Measurements from ENCODE around the gene MARVELD2. TPM values are rescaled to one million over a fixed set of nuclear protein-coding genes. Genes with fewer than 3 reads are reported as not detected.
"Not testable (repeated sequence)": the region's sequence is repeated elsewhere in the genome, so short reads cannot be mapped to it uniquely, and the experiment has no call there.

MARVELD2 gene
- polyA plus RNA-seq, 1 experiment = 1.0 TPM

- peaks cover 2% of the 10 kb centered on the region for H3K27me3 ChIP-seq (ENCODE audit: control insufficient read depth, insufficient read depth, low read length)
- H3K9me3 ChIP-seq (ENCODE audit: control insufficient read depth, insufficient read depth, low read length) = no peaks in the 10 kb centered on the region
- CTCF ChIA-PET = interaction anchor here (0.6 kb wide), 1 partner anchor 46 kb away, joined by 3 read pairs; no protein-coding TSS in a partner anchor
- no peak overlapping the region for H3K27ac ChIP-seq (ENCODE audit: low read depth, low read length)
- DNase-seq (ENCODE audit: low read depth, low spot score) = no peak
- H3K4me3 ChIP-seq (ENCODE audit: low read depth, low read length) = no peak overlapping the region
- POLR2A ChIA-PET = interaction anchor here (0.7 kb wide), 1 partner anchor 19 kb away, joined by 5 read pairs; no protein-coding TSS in a partner anchor
- no peak for TF ChIP-seq CTCF (IDR thresholded peaks at IDR 0.05; ENCODE audit: low read depth, low read length)
Observed at GRCh38 chr5:69454460-69455249, 39.7 kb downstream of the MARVELD2 start.

GRCh38 chr5:69455428-69455988 is 40.6 kb downstream of the MARVELD2 start:
- H3K9me3 ChIP-seq (ENCODE audit: control insufficient read depth, insufficient read depth, low read length); H3K27me3 ChIP-seq (ENCODE audit: control insufficient read depth, insufficient read depth, low read length); DNase-seq (ENCODE audit: low read depth, low spot score); H3K27ac ChIP-seq (ENCODE audit: low read depth, low read length); CTCF ChIA-PET; H3K4me3 ChIP-seq (ENCODE audit: low read depth, low read length): not testable (repeated sequence)
- POLR2A ChIA-PET = interaction anchor here (0.7 kb wide), 1 partner anchor 20 kb away, joined by 5 read pairs; no protein-coding TSS in a partner anchor

GRCh38 chr5:69462170-69462569 is 47.3 kb downstream of the MARVELD2 start:
- no peaks in the 10 kb centered on the region for H3K9me3 ChIP-seq (ENCODE audit: control insufficient read depth, insufficient read depth, low read length)

GRCh38 chr5:69466375-69466774 is 51.5 kb downstream of the MARVELD2 start:
- POLR2A ChIA-PET = not testable (repeated sequence)

More at GRCh38 chr5:69462170-69462569, 47.3 kb downstream of the MARVELD2 start:
- no peak for TF ChIP-seq CTCF (IDR thresholded peaks at IDR 0.05; ENCODE audit: low read depth, low read length)
- Histone ChIP-seq H3K27me3 (ENCODE audit: control insufficient read depth, insufficient read depth, low read length) (peaks cover 2% of the 10 kb centered on the region), H3K27ac (ENCODE audit: low read depth, low read length) (no peak overlapping the region), H3K4me3 (ENCODE audit: low read depth, low read length) (no peak overlapping the region)
- CTCF ChIA-PET = no interaction called here
- DNase-seq (ENCODE audit: low read depth, low spot score) = no peak
- POLR2A ChIA-PET = no interaction called here

GRCh38 chr5:69467442-69468225 is 52.7 kb downstream of the MARVELD2 start:
- ChIA-PET CTCF (no interaction called here), POLR2A (no interaction called here)
- no peak for TF ChIP-seq CTCF (IDR thresholded peaks at IDR 0.05; ENCODE audit: low read depth, low read length)
- no peak overlapping the region for H3K4me3 ChIP-seq (ENCODE audit: low read depth, low read length)
- no peaks in the 10 kb centered on the region for H3K9me3 ChIP-seq (ENCODE audit: control insufficient read depth, insufficient read depth, low read length)
- no peaks in the 10 kb centered on the region for H3K27me3 ChIP-seq (ENCODE audit: control insufficient read depth, insufficient read depth, low read length)
- no peak for DNase-seq (ENCODE audit: low read depth, low spot score)
- H3K27ac ChIP-seq (ENCODE audit: low read depth, low read length) = no peak overlapping the region

More at GRCh38 chr5:69466375-69466774, 51.5 kb downstream of the MARVELD2 start:
- H3K27ac ChIP-seq (ENCODE audit: low read depth, low read length); DNase-seq (ENCODE audit: low read depth, low spot score); CTCF ChIA-PET; H3K9me3 ChIP-seq (ENCODE audit: control insufficient read depth, insufficient read depth, low read length); H3K4me3 ChIP-seq (ENCODE audit: low read depth, low read length); H3K27me3 ChIP-seq (ENCODE audit: control insufficient read depth, insufficient read depth, low read length): not testable (repeated sequence)

Data from AG04450 (cell line).